Measurements from ENCODE around the gene PINK1.

PINK1 gene

GRCh38 chr1:20611652-20612051 is 21.6 kb upstream of the PINK1 start:
- DNase-seq, result no peak

DNA sequence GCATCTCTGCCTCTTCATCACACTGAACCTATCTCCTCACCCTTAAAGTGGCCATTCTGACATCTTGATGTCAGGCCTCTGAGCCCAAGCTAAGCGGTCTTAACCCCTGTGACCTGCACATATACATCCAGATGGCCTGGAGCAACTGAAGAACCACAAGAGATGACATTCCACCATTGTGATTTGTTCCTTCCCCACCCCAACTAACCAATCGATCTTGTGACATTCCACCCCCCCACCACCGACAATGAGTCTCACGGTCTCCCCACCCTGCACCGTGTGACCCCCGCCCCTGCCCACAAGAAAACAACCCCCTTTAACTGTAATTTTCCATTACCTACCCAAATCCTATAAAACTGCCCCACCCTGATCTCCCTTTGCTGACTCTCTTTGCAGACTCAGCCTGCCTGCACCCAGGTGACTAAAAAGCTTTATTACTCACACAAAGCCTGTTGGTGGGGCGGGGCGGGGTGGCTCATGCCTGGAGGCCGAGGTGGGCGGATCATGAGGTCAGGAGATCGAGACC is 21.0 kb upstream of the PINK1 start:
- no peak for DNase-seq

DNA sequence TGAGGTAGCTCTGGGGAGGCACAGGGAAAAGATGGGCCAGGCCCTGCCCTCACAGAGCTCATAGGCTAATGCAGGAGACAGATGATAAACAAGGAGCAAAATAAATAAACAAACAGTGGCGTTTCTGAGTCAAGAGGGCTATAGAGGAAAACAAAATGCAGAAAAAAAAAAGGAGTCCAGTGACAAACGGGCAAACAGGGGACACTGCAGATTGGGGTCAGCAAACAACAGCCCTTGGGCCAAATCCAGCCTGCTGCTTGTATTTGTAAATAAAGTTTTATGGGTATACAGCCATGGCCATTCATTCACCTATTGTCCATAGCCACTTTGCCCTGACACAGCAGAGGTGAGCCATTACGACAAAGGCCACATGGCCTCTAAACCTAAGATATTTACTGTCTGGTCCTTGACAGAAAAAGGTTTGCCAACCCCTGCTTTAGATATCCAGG is 19.1 kb upstream of the PINK1 start:
- DNase-seq, result no peak

DNA sequence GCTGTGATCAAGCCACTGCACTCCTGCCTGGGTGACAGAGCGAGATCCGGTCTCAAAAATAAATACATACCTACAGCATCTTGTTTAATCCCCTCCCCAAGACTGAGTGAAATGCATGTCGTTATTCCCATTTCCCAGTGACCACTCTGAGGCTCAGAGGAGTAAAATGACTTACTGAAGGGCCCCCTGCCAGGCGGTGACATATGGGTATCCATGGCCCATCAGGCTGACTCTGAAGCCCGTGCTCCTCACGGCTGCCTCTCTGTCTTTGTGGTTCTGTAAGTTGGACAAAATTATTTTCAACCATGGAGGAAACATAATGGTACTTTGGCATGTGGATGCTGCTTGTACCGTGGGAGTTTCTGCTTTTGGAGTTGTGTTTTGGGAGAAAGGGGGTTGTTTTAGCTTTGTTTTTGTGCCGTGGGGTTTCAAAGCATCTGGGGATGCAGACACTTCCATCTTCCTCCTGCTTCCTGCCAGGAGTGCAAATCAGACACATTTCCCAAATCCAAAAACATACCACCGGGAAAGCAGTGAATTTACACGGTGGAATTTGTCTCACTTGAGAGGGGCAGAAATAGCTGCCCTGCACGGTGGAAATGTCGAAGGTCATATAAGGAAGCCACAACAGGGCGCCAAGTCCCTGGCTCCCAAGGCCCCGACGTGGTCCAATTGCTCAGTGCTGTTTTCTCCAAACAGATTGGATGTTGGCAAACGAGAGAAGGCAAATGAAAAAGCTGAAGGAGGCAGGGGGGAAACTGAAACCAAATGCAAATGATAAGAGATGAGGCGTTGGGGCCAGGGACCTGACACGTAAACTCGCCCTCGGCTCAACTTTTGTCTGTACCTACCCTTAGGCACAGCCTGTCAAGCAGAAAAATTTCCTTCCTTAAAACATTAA is 17.1 kb upstream of the PINK1 start:
- no peak for DNase-seq

DNA sequence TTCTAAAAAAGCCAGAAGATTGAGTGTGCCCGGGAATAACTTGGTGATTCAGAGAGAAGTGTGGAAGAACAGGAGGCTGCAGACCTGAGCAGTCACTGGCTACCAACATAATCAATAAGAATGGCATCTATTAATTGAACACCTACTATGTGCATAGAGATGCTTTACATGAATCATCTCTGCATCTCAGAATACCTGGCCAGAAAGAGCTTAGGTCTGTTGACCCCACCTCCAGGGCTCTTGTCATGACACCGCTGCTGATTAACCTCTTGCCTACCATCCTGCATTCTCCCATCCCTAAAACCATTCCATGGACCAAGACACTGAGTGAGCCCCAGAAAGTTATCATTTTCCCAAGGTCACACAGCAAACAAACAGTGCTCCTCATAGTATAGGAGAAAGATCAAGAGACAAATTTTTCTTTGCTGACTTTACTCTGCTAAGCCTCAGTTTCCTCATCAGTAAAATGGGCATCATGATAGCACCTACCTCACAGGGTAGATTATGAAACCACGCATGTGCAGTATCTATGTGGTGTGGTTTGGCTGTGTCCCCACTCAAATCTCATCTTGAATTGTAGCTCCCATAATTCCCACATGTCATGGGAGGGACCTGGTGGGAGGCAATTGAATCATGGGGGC is 16.3 kb upstream of the PINK1 start:
- DNase-seq, result no peak

GRCh38 chr1:20618550-20618949 is 14.7 kb upstream of the PINK1 start:
- no peak for DNase-seq

DNA sequence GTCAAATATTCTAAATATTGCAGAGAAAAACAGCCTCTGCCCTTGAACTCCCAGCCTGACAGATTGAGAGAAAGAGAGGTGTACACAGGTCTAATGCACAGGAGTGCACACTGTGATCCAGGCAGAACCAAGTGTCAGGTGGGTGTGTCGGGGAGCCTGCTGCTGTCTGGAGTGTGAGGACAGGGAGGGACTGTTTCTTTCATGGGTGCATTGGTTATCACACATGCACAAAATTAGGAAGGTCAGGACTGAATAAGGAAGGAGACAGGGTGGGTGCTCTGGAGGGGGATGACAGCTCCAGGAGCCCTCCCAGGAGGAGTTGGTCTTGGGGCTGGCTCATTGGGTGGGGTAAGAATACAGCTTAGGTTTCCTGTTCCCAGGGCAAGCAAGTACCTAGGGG is 13.3 kb upstream of the PINK1 start:
- DNase-seq, result no peak

GRCh38 chr1:20621012-20621411 is 12.2 kb upstream of the PINK1 start:
- no peak for DNase-seq

GRCh38 chr1:20624709-20625108 is 8.5 kb upstream of the PINK1 start:
- DNase-seq, result no peak

DNA sequence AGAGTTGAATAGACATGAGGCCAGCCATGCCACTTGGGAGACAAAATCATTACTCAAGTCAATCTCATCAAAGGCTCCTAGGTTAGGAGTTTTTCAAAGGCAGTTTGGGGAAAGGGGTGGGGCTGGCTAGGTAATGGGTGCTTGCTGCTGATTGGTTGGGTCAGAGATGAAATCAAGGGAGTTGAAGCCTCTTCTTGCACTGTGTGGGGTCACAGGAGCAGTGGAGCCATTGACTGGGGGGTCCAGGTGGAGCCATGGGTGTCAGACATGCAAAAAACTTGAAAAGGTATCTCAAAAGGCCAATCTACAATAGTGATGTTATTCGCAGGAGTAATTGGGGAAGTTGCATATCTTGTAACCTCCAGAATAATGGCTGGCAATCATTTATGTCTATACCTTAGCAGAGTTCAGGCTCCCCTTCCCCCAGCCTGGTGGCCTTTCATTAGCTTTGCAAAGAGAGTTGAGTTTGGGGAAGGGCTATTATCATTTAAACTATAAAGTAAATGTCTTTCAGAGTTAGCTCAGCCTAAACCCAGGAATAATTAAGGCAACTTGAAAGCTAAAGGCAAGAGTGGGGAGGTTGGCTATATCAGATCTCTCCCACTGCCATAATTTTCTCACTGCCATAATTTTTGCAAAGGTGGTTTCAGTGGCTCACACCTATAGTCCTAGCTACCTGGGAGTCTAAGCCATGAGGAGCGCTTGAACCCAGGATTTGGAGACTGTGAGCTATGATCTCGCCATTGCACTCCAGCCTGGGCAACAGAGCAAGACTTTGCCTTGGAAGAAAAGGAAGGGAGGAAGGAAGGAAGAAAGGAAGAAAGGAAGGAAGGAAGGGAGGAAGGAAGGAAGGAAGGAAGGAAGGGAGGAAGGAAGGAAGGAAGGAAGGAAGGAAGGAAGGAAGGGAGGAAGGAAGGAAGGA is 7.8 kb upstream of the PINK1 start:
- no peak for DNase-seq

DNA sequence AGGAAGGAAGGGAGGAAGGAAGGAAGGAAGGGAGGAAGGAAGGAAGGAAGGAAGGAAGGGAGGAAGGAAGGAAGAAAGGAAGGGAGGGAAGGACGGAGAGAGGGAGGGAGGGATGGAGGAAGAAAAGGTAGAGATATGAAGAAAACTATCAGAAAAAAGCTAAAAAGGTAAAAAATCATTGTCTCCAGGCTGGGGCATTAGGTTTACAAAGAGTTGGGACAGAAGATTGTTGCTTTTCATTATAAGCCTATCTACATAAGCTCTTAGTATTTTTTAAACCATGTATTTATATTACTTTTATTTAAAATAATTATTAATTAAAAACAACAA is 7.2 kb upstream of the PINK1 start:
- DNase-seq, result no peak

- no peak for DNase-seq
These were observed 6.7 kb upstream of the PINK1 start for GRCh38 chr1:20626524-20626923.

- no peak for DNase-seq
These were observed 2.5 kb upstream of the PINK1 start for GRCh38 chr1:20630729-20631128.

DNA sequence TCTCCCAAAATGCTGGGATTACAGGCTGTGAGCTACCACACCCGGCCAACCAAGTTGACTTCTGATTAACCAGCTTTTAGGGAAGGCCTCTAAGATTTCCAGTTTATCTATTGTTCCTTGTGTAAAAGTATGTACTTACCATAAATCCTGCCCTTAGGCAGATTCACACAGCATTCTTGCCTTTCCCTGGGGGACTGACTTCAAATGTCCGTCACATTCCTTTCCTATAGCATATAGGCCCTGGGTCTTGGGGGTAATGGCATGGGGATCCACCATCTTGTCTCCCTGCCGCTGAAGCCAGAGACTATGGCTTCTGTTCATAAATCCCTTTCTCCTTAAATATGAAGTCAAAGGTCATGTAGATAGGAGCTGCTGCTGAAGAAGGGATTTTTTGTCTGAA is 872 bp upstream of the PINK1 start:
- no peak for DNase-seq

GRCh38 chr1:20634065-20634593 is 871 bp downstream of the PINK1 start:
- peak; percentile 12 for DNase-seq

DNA sequence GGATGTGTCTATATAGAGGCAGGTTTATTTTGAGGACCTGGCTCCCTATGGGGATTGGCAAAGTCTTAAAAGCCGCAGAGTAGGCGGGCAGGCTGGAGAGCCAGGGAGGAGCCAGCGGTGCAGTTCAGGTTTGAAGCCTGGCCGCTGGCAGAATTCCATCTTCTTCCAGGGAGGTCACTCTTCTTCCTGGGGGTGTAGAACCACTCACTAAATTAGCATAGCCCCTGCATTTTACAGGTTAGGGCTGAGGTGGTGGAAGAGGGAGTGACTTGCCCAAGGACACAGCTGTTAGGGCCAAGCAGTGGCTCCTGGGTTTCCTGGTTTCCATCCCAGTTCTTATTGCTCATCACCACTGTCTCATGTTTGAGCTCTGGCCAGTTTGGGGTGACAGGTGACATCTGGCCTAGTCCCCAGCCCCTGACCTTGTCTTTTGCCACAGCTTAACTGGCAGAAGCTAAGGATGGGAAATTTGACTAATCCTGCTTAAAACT is 1.4 kb downstream of the PINK1 start:
- DNase-seq, result no peak

DNA sequence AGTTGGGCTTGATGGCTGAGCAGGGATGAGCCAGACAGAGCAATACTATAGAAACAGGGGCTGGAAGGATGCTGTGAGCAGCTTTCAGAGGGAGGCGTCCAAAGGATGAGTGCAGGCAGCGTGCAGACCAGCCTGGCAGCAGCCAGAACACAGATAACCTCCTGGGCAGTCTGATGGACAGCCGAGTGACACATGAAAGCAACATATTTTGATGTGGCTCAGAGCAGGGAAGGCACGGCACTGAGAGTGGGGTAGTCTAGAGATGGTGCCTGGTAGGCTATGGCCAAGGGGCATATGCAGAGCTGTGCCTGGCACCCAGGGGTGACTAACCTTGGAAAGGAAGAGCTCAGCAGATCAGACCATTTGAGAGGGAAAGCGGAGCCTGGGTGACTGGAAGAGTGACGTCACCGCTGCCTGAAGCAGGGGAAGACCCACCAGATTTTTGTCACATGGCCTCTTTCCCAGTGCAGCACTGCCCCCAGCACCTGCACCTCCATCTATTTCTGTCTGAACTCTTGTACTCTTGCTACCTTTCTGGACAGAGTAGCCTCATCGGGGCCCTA is 3.6 kb downstream of the PINK1 start:
- no peak for DNase-seq

DNA sequence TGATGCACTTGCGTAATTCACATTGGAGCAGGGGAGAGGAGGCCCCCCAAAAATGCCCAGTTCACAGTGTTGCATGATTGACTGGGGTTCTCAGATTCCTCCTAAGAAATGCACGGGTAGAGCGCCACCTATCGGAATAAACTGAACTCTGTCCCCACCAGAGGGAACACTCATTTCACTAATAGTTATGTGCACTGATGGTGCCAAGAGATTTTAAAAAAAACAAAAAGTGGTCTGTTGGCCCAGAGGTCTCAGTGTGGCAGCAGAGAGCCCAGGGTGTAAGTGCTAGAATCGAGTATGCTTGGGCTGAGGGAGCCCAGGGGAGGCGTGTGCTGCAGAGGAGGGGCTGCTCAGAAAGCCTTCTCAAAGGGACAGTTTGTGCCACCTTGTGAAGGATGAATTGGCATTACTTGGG is 6.9 kb downstream of the PINK1 start:
- DNase-seq, result peak; percentile 73

DNA sequence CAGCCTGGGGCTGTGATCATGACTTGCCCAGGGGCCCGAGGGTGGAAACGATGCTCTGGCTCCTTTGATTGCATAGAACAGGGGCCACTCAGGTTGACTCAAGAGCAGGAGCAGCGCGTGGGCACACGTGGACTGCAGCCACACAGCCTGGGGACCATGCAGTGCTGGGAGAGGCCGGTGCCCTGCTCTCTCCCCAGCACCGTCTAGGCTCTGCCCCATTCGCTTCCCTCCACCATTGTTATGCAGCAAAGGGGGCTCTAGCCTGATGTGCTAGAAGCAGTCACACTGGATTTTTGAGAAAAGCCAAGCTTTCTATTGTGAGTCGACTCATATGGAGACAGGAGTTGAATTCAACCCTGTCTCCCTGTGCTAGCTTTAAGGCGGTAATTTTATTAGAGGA is 8.7 kb downstream of the PINK1 start:
- no peak for DNase-seq

GRCh38 chr1:20643080-20643479 is 9.8 kb downstream of the PINK1 start:
- no peak for DNase-seq

- DNase-seq, result no peak
These were observed 11.2 kb downstream of the PINK1 start for GRCh38 chr1:20644416-20644815.

DNA sequence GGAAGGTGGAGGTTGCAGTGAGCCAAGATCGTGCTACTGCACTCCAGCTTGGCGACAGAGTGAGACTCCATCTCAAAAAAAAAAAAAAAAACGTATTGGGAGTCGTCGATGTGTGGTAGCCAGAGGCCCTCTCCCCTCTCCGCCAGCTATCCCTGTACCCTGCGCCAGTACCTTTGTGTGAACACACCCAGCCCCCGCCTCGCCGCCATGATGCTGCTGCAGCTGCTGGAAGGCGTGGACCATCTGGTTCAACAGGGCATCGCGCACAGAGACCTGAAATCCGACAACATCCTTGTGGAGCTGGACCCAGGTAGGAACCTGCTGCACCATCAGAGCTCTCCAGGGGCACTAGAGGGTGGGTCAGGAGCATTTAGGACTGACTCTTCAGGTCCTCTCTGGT is 12.2 kb downstream of the PINK1 start:
- no peak for DNase-seq
